AG04449 (cell line): Measurements from ENCODE around the gene POU3F4.

Source experiments
- CTCF ChIA-PET: fragments of 350-600 bp; formaldehyde crosslinking; extraction: SDS; loops from one replicate; lab custom pipeline; 2021; ENCODE audit warnings: antibody characterized with exemption; lab: Yijun Ruan, JAX
- POLR2A ChIA-PET: fragments of 400-600, 350-600 bp; formaldehyde crosslinking; extraction: SDS; loops from one replicate; lab custom pipeline; 2020; ENCODE audit warnings: antibody characterized with exemption, inconsistent platforms; lab: Yijun Ruan, JAX
- DNase-seq: peaks from one replicate; pipeline ENCODE4 v3.0.0-alpha.2; 2010; ENCODE audit warnings: low read depth, low spot score
- H3K4me3 ChIP-seq: 2 replicates; pipeline ENCODE4 v1.5.1; 2011; ENCODE audit warnings: low read depth, mild to moderate bottlenecking, control low read depth, low read length
- TF ChIP-seq, protein P1 (sequence below): IDR thresholded peaks from one replicate; pipeline ENCODE4 v1.5.1; 2011; ENCODE audit warnings: mild to moderate bottlenecking, moderate library complexity, low read length, control low read depth, inconsistent platforms; ENCODE audit not compliant: insufficient read depth; ENCODE audit errors: missing control alignments

The POU3F4 gene

DNA sequence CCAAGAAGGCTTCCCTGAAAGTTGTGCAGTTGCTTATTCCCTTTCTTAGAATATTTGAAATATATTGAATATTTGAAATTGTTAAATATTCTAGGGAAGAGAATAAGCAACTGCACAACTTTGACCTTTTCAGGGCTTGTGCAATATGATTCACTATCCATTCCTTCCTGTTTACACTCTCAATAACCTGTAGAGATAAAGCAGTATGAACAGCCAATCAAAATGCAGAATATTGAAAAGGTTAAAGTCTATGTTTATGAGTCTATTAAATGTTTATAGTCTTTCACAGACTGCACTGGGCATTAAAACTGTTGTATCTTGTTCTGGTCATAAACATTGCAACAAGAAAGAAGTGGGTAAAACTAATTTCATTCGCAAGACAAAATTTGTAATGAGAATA, 13.8 kb downstream of the POU3F4 start:
- CTCF ChIA-PET, result no interaction called here
- H3K4me3 ChIP-seq, result no peak overlapping the region
- TF ChIP-seq, protein P1, sequence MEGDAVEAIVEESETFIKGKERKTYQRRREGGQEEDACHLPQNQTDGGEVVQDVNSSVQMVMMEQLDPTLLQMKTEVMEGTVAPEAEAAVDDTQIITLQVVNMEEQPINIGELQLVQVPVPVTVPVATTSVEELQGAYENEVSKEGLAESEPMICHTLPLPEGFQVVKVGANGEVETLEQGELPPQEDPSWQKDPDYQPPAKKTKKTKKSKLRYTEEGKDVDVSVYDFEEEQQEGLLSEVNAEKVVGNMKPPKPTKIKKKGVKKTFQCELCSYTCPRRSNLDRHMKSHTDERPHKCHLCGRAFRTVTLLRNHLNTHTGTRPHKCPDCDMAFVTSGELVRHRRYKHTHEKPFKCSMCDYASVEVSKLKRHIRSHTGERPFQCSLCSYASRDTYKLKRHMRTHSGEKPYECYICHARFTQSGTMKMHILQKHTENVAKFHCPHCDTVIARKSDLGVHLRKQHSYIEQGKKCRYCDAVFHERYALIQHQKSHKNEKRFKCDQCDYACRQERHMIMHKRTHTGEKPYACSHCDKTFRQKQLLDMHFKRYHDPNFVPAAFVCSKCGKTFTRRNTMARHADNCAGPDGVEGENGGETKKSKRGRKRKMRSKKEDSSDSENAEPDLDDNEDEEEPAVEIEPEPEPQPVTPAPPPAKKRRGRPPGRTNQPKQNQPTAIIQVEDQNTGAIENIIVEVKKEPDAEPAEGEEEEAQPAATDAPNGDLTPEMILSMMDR, result no peak
- POLR2A ChIA-PET, result no interaction called here
- no peak for DNase-seq

DNA sequence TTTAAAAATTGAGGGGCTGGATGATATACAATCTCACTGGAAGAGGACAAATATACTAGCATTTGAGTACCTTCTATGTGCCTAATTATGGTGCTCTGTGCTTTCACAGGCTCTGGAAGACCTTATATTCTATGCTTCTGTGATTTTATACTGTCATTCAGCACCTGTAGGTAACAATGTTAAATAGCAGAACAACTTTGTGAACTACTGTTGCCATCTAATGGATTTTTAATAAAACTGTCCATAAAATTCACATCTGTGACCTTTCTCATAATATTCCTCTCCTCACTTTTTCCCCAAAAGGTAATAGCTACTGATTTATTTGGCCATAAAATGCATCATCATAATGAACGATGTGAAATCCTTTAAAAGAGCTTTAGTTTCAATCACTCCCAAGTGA, 21.9 kb downstream of the POU3F4 start:
- ChIA-PET POLR2A (no interaction called here), CTCF (no interaction called here)
- TF ChIP-seq, protein P1, result no peak
- no peak overlapping the region for H3K4me3 ChIP-seq
- no peak for DNase-seq

DNA sequence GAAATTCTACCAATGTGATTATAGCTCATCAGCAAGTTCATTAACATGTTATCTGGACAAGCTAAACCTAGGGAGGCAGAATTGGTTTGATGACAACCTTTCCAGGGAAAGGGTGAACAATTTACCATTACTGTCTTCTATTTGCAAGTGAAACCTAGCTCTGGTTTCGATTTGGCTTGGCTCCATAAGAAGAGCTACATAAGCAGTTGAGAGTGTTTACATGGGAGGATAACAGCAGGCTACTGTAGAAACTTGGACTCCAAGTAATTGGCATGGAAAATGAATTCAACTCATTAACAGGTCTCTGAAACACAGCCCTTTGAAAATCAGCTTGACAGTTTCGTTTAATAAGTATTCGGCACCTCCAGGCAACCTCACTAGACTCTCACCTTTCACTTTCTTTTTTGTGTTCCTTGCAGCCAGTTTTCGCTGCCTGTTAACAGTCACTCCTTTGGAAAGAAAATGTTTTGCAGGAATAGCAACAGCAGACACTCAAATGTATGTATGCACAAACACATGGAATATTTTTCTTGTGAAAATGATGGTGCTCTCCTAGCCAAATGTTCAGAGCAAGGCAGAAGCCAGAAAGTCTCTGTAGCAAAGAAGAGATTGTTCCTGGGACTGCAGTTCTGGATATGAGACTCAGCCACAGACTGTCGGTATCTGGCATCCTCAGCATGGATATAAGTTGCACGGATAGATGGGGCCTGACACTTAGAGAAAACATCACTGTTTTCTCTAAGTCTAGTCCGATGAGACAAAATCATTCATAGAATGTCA, 27.5 kb downstream of the POU3F4 start:
- DNase-seq, result no peak
- H3K4me3 ChIP-seq, result no peak overlapping the region
- TF ChIP-seq, protein P1, result no peak
- ChIA-PET CTCF (no interaction called here), POLR2A (no interaction called here)
